Ovary (tissue), 9 donors: Measurements from ENCODE around the gene DND1. TPM values are rescaled to one million over a fixed set of nuclear protein-coding genes. Genes with fewer than 3 reads are reported as not detected.
"Not testable (repeated sequence)": the region's sequence is repeated elsewhere in the genome, so short reads cannot be mapped to it uniquely, and the experiment has no call there.

Source experiments
- DNase-seq, 5 donors: peaks; one replicate each; pipeline ENCODE4 v3.0.0-alpha.2; 2019 to 2020
- H3K27ac ChIP-seq, 2 donors: fragments of 200-600 bp; one replicate each; pipeline versions ENCODE4 v1.5.1 to v1.8.0; 2019 to 2022
- H3K27me3 ChIP-seq: fragments of 200-600 bp; one replicate; pipeline ENCODE4 v1.8.0; 2022
- H3K36me3 ChIP-seq: fragments of 200-600 bp; sonication (generic); one replicate; pipeline ENCODE4 v1.5.1; 2019
- H3K4me1 ChIP-seq: one replicate; pipeline ENCODE4 v1.8.1; 2013; ENCODE audit warnings: mild to moderate bottlenecking, moderate library complexity; ENCODE audit not compliant: insufficient read depth
- H3K4me3 ChIP-seq: fragments of 200-600 bp; sonication (generic); one replicate; pipeline ENCODE4 v1.5.1; 2017
- H3K9me3 ChIP-seq, 2 donors: fragments of 200-600 bp in 1 of 2; sonication (generic) in 1 of 2; one replicate each; pipeline versions ENCODE4 v1.5.1 to v1.8.1; 2013 to 2019; ENCODE audit warnings: mild to moderate bottlenecking in 1 of 2, moderate library complexity in 1 of 2
- CTCF ChIP-seq, 3 donors: fragments of 450-650 bp in 2 of 3; fragments of 200-600 bp in 1 of 3; IDR thresholded peaks; one replicate each; pipeline versions ENCODE4 v1.5.1 to v1.8.0; 2016 to 2022; ENCODE audit warnings: antibody characterized with exemption in 3 of 3, mild to moderate bottlenecking in 1 of 3
- EP300 ChIP-seq: sonication (generic); formaldehyde crosslinking; IDR thresholded peaks from one replicate; pipeline ENCODE4 v1.6.1; 2017; ENCODE audit warnings: antibody characterized with exemption
- POLR2A ChIP-seq: fragments of 450-650 bp; IDR thresholded peaks from one replicate; pipeline ENCODE4 v1.6.1; 2017; ENCODE audit warnings: antibody characterized with exemption, mild to moderate bottlenecking, moderate library complexity
- WGBS, 3 donors: extraction: QIAGEN DNeasy Blood & Tissue Kit in 1 of 3; methylation state at CpG; one replicate each; pipeline versions ENCODE4 v1.1.5 to v1.1.7; 2013 to 2017; 5-methylcytosine and 5-hydroxymethylcytosine counted together
- intact Hi-C, 4 donors: fragments of 100-400 bp; cut with DNase I; formaldehyde crosslinking; loops; one replicate each; pipeline versions ENCODE4 v1.11.0 to v1.15.1; 2022 to 2023
- polyA plus RNA-seq, 2 donors: library from polyadenylated mRNA; stranded (reverse); fragments of 200-250 nt in 1 of 2; fragments of 350-450 nt in 1 of 2; fragmentation: Illumina TruSeq in 1 of 2; extraction: RNeasy Lipid Tissue Mini Kit (QIAGEN cat#74804) in 1 of 2; gene quantifications; one replicate each; pipeline ENCODE4 v1.2.3, GENCODE V29; 2013 to 2014
- total RNA-seq, 7 donors: library from RNA; depleted of rRNA in 2 of 7; stranded (reverse); fragments of >200 nt in 2 of 7; fragmentation: NEBNext Ultra II Directional in 3 of 7; extraction: Animal tissue kit (Norgen Biotek cat#: 25700) in 3 of 7; gene quantifications; one replicate each; pipeline versions ENCODE4 v1.1.0 to v1.2.4, GENCODE V29; 2016 to 2023
- donor health status: DM: no; HTN: no; CAD: no; lungs with moderate emphysema.
- donor health status: DM: no; HTN: no; CAD: no.
- donor health status: Bipolar disorder and iron deficiency.
- donor health status: DM: yes; HTN: yes; CAD: no.
- donor health status: DM: no; HTN: no; CAD: no.
- donor health status: DM: yes; HTN: yes; CAD: no.

DND1 gene
- total and polyA plus RNA-seq, 9 donors, result 0.30 to 1.2 (median 0.76) TPM; not detected in 1

- no peaks in the 10 kb centered on the region for H3K36me3 ChIP-seq
- TF ChIP-seq EP300 (no peak), POLR2A (no peak), CTCF (IDR thresholded peaks at IDR 0.05) (no peak)
- no peak for DNase-seq
- intact Hi-C loops, result no loop called here
- H3K4me3 ChIP-seq, result no peak overlapping the region
- no peaks in the 10 kb centered on the region for H3K27me3 ChIP-seq
- H3K9me3 ChIP-seq, result no peaks in the 10 kb centered on the region
- 83 to 92% (median 84%) methylated on average over 2 of the region's 2 CpGs for WGBS, 3 donors
- H3K4me1 ChIP-seq, result peaks cover 3% of the 10 kb centered on the region
- no peak overlapping the region for H3K27ac ChIP-seq
Measured at GRCh38 chr5:140674211-140674610, 835 bp upstream of the DND1 start.

GRCh38 chr5:140672455-140673186 lies 755 bp downstream of the DND1 start:
- peak in 3 of 5 donors; percentile 28 to 69 (median 59) for DNase-seq

GRCh38 chr5:140671472-140672125 lies 1.8 kb downstream of the DND1 start:
- no peak for DNase-seq
- Histone ChIP-seq H3K9me3 (no peaks in the 10 kb centered on the region), H3K36me3 (no peaks in the 10 kb centered on the region), H3K4me3 (no peak overlapping the region), H3K27me3 (no peaks in the 10 kb centered on the region), H3K27ac (no peak overlapping the region), H3K4me1 (peaks cover 5% of the 10 kb centered on the region)
- TF ChIP-seq POLR2A, result no peak
- WGBS, 3 donors, result 96 to 97% (median 97%) methylated on average over 1 to 6 of the region's 7 CpGs
- intact Hi-C loops, result no loop called here

More at GRCh38 chr5:140672455-140673186, 755 bp downstream of the DND1 start:
- Histone ChIP-seq H3K27ac (no peak overlapping the region), H3K4me3 (no peak overlapping the region), H3K36me3 (no peaks in the 10 kb centered on the region), H3K9me3 (no peaks in the 10 kb centered on the region), H3K4me1 (peaks cover 3% of the 10 kb centered on the region), H3K27me3 (no peaks in the 10 kb centered on the region)
- no peak for TF ChIP-seq POLR2A
- TF ChIP-seq CTCF (IDR thresholded peaks at IDR 0.05), result no peak
- no peak for TF ChIP-seq EP300
- WGBS, 3 donors, result 20 to 49% (median 29%) methylated on average over 57 to 70 of the region's 70 CpGs
- intact Hi-C loops, result no loop called here

- H3K36me3 ChIP-seq, H3K27ac ChIP-seq, H3K9me3 ChIP-seq, DNase-seq, H3K4me1 ChIP-seq, intact Hi-C loops, H3K4me3 ChIP-seq, H3K27me3 ChIP-seq: not testable (repeated sequence)
- 90 to 97% (median 95%) methylated on average over 4 of the region's 4 CpGs for WGBS, 3 donors
Measured at GRCh38 chr5:140671035-140671434, 2.3 kb downstream of the DND1 start.

- 0% methylated on average over 47 to 54 of the region's 54 CpGs for WGBS, 3 donors
- Histone ChIP-seq H3K4me1 (peaks cover 6% of the 10 kb centered on the region), H3K27me3 (no peaks in the 10 kb centered on the region), H3K9me3 (no peaks in the 10 kb centered on the region), H3K36me3 (no peaks in the 10 kb centered on the region), H3K4me3 (peak within 1 kb of the TSS; percentile 86), H3K27ac (peak within 1 kb of the TSS in 1 of 2 donors; percentile 74)
- TF ChIP-seq EP300 (peak; percentile 34), CTCF (IDR thresholded peaks at IDR 0.05) (no peak), POLR2A (peak; percentile 56)
- intact Hi-C loops, result no loop called here
- DNase-seq, result peak; percentile 92 to 94 (median 93)
Measured at GRCh38 chr5:140664359-140665119, 8.8 kb downstream of the DND1 start, which contains the start of gene WDR55. Gene WDR55, plus strand, starts transcription at chr5:140664904. Its CDS starts 9 bp downstream, at chr5:140664913.
